Fibroblast of upper back skin (primary cell): ENCODE results near the gene CEACAM1.
"Not testable (repeated sequence)": the region's sequence is repeated elsewhere in the genome, so short reads cannot be mapped to it uniquely, and the experiment has no call there.

Experiments
- DNase-seq: peaks from one replicate; pipeline ENCODE4 v3.0.0-alpha.2; 2013

The CEACAM1 gene

DNA sequence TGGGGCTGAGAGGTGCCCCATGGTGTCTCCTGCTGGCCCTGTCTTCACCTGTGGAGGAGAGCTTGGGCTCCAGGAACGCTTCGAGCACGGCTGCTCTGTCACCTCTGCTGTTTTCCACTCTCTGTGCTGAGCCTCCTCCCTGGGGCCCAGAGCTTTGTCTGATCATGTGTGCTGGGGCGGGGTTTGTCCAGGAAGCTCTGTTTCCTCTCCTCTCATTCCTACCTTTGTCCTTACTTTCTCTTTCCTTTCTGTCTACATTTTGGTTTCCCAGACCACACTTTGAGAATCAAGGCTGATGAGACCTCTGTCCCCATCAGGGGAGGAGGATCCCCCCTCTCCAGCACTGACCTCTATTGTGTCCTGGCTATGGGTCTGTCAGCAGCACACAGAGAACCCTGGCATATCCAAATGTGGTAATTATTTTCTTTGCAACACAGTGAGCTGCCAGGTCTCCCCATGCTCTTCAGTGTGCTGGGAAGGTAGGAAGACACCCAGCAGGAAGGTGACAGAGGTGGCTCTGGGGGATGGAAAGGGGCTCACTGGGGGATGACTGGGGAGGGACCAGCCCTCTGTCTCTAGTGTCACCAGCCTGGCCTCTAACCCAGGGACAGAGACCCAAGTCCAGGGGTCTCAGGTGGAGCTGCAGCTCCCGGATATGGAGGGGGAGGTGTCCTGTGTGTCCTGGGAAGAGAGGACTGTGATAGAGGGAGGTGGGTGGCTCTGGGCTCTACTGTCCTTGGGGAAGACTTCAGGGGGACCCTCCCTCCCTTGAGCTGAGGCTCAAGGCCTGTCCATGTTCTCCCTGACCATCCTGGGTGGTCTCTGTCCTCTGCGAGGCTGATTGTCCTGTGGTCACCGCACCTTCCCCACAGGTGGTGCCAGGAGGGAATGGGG lies at the start of gene CEACAM1:
TSS of gene CEACAM1 (minus strand) at position 128 of the 894 bp plus-strand sequence. CDS start at position 21, 107 bp downstream.
- DNase-seq, result no peak

DNA sequence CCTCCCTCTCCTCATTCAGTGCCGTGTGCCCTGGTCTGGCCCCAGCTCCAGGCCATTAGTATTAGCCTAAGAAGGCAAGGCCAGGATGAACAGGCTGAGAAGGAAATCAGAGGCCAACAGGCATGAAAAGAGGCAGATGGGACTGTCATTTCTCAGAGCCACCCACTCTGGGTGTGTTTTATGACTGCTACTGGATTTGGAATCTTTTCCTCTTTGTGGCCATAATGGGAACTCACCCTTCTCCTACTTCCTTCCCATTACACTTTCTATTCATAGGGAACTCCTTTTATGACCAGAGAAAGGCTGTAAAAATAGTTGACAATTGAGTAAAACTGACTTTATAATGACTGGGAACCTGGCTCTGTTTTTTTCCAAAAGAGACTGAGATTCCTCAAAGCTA lies 48.7 kb upstream of the CEACAM1 start:
- no peak for DNase-seq

DNA sequence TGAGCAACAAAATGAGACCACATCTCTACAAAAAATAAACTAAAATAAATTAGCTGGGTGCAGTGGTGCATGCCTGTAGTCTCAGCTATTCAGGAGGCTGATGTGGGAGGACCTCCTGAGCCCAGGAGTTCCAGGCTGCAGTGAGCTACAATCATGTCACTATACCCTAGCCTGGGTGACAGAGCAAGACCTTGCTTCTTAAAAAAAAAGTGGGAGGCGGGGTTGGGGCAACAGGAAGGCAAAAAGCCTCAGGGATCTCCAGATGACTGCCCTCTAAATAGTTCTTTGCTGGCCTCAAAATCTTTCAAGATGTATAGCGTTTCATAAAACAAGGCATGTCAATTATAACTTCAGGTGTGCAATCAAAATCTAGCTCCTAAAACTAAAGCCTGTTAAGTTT lies 48.0 kb upstream of the CEACAM1 start:
- DNase-seq, result no peak

DNA sequence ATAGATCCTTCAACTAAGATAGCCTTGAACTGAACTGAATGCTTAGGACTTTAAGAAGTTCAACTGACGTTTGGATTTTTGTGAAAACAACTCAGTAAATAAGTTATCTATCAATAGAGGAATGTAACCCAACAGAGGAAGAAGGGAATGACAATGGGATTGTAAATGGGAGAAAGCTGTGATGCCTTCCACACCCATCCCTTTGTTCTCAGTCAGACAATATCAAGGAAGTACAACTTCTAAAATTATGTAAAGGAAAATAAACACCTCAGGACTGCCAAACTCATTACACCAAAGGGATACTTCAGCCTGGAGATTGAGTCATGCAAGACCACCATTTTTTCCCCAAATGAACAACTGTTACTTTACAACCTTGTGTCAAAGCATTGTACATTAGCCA lies 45.4 kb upstream of the CEACAM1 start:
- no peak for DNase-seq

DNA sequence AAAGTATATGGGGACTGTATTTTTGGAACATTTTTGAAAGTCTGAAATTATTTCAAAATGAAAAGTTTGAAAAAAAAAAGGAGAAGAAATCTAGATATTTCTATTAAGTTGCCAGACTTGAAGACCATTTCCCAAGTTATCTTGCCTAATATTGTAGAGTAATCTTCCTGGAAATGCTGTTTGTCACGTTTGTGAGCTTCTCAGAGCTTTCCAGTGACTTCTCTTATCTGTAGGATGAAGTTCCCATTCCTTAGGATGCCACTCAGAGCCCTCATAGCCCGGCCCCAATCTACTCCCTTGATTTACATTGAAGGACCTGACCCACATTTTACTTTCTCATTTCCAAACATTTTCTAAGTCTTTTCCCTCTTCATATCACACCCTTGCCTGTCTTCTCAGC lies 42.8 kb upstream of the CEACAM1 start:
- DNase-seq, result no peak

DNA sequence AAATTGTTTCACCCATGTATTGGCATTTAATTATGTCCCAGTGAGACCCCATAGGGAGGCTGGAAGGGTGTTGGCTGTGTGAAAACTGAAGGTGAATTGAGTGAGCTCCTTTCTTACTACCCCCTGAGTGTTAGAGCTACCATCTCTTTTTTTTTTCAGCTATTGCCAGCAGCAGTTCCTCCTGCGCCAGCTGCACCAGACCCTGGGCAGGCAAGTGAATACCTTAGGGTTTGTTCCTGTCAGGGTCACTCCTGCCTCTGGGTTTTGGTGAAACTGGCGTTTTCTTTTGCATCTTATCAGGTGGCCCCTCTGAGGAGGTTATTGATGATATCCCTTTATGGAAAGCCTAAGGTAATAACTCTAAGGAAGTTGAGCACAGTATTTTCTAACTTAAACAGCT lies 40.9 kb upstream of the CEACAM1 start:
- no peak for DNase-seq

DNA sequence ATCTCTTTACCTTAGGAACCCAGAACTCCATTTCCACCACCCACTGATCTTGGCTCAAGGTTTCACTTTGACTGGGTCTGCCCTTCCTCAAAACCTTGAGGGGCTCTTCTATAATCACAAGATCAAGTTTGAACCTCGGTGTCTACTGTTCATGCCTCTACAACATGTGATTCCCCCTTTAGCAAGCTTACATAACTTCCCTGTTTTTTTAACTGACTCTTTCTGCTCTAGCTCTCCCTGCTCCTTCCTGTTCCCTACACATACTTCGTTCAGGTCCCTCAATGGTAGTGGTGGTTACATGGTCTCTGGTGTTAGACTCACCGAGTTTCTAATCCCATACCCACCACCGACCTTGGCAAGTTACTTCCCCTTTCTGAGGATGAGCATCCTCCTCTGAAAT lies 39.7 kb upstream of the CEACAM1 start:
- no peak for DNase-seq

DNA sequence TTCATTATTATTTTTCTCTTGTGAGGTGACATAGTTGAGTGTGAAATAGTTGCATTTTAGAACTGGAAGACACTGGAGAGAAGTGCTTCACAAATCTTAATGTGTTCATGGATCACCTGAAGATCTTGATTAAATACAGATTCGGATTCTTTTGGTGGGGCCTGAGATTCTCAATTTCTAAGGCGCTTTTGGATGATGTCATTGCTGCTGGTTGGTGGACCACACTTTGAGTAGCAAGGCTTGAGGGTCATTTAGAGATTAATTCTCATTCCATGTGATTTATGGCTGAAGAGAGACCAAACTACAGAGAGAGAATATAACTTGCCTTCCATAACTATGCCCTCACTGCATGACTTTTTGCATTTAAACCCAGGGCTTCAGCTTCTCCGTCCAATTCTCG lies 39.3 kb upstream of the CEACAM1 start:
- no peak for DNase-seq

DNA sequence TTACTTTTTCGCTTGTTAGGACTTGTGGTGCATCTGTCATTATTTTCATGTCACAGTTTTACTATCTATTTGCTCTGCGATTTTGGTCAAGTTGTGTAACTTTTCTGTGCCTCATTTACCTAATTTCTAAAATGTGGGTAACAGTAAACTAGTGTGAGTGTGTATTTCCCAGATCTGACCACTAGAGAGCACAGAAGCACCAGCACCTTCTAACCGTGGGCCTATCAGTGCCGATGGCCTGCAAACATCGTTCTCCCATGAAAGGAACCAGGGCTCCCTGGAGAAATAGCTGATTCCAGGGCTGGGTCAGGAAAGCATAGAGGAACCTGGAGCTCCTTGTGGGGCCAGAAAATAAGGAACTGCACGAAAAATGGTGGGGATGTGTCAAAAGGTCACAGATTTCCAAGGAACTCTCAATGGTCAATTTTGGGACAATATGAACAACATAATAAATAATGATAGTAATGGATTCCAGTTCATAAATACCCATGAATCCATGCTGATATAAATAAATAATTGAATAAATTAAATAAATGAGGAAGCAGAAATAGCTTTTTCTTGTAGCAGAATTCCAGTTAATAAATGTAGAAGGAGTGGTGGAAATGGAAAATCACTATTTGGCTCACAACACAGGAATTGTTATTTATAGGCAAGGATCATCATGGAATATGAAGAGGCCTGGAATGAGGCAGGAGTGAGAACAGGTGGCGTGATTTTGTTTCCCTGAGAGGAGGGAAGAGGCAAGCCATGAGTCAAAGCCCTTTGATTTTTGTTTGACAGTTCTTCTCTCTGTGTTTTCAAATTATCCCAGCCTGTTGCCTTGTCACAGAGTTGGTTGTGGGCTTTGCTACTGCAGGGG lies 35.3 kb upstream of the CEACAM1 start:
- DNase-seq, result peak; percentile 25

DNA sequence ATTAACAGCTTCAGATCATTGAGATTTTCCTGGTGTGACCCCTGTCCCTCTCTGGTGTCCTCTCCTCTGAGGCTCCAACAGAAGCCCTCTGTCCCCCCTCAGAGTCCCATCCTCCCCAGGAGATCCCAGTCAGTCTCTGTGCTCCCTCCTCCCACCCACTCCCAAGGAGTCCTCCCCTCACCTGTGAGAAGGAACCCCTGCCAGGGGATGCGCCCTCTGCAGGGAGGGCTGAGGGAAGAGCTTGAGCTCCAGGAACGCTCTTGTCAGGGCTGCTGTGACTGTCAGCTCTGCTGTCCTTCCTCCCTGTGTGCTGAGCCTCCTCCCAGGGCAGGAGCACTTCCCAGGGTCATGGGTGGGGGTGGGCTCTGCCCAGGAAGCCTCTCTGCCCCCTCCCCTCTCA lies 33.2 kb upstream of the CEACAM1 start:
- no peak for DNase-seq

DNA sequence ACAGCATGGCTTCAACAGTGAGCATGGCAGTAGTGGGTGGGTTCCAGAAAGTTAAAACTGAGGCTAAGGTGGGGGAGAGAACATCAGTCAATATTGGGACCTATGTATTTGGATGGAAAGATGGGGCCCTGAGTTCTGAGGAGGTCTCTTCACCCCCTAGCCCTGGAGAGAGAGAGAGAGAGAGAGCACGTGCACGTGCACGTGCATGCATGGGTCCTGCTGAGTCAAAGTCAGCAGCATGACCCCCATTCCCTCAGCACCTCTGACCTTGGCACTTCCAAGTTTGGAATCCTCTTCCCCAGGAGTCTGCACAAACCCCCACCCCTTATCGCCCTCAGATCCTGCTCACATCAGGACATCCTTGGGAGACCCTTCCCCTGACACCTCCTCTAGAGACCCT lies 32.5 kb upstream of the CEACAM1 start:
- DNase-seq, result no peak

DNA sequence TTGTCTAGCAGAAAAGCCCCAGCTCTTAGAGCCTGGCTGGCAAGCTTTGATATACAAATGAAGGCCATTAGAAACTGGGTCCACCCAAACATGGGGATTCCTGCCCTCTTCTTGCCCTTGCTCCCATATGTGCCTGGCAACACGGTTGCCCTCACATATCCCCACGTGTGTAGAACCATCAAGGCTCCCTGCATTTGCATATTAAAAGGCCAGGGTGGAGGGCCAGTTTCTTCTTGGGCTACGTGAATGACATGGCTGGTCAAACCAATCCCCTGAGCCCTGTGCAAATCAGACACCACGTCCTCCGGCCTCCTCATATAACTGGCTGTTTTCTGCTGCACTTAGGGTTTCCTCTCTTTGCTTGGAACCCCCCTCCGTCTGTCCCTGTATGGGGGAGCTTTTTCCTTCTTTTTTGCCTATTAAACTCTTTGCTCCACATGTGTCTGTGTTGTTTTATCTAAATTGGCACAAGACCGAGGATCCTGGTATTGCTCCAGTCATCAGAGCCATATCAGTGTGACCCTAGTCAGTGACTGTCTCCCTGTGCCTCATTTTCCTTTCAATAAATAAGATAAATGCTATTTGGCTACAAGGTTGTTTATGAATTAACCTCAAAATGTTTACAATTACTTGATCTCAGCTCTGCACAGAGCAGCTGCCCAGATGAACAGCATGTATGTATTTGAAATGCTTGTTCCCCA lies 30.3 kb upstream of the CEACAM1 start:
- DNase-seq, result no peak

DNA sequence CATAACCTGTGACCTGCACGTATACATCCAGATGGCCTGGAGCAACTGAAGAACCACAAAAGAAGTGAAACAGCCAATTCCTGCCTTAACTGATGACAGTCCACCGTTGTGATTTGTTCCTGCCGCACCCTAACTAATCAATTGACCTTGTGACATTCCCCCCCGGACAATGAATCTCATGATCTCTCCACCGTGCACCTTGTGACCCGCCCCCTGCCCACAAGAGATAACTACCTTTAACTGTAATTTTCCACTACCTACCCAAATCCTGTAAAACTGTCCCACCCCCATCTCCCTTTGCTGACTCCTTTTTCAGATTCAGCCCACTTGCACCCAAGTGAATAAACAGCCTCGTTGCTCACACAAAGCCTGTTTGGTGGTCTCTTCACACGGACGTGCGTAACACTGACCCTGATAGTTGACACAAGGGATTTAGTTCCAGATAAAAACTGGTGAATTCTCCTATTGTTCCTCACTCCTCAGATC lies 29.1 kb upstream of the CEACAM1 start:
- DNase-seq, result not testable (repeated sequence)

DNA sequence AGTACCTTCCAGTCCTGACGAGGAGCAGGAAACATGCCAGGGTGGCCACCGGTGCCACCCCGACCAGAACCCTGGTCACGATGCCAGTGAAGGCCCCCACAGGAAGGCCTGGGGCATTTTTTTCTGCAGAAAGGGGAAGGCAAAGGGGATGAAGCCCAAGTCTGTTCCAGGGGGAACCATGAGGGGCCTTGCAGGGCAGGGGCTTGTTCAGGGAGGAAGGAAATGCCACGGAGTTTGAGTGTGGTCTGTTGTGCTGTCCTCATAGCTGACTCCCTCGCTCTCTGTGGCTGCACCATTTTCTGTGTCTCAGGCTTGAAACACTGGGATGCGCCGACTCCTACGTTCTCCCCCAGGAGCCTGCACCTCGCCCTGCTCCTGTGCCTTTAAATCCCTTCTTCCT lies 27.5 kb upstream of the CEACAM1 start:
- DNase-seq, result no peak

DNA sequence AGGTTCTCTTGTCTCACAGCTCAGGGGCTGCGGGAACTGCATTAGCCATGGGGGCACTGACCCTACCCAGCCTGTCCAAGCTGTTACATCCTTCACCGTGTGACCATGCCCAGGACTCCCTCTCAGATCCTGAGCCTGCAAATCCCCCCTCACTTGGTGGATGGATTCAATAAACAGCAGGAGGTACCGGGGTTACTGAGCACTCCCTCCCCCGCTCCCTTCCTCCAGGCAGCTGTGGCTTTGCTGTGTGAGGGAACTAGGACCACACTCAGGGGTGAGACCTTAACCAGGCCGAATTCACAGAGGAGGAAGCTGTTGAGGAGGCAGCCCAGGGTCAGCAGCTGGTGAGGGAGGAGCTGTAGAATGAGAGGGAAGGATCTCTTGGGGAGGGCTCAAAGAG lies 27.0 kb upstream of the CEACAM1 start:
- DNase-seq, result no peak

DNA sequence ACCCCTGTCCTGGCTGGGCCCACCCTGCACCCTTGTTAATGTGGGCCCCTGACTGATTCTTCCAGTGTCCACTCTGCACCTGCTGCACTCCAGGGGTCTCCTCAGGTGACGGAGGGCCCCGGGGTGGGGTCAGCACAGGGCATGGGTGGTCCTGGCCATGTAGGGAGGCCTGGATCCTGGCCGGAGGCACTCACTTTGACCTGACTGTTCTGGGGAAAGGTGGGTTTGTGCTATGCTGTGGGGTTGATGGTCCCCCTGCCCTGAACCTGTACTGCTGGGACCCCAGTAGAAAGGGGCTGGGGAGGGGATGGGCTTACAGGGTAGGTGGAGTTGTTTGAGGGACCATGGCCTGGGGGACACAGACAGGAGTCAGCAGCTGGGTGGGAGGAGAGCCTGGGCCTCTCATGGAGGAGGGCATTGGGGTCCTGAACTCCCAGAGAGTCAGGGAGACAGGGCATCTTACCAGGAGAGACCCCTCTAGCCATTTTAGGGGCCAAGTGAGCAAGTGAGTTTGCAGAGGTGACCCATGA lies 25.8 kb upstream of the CEACAM1 start:
- DNase-seq, result no peak

DNA sequence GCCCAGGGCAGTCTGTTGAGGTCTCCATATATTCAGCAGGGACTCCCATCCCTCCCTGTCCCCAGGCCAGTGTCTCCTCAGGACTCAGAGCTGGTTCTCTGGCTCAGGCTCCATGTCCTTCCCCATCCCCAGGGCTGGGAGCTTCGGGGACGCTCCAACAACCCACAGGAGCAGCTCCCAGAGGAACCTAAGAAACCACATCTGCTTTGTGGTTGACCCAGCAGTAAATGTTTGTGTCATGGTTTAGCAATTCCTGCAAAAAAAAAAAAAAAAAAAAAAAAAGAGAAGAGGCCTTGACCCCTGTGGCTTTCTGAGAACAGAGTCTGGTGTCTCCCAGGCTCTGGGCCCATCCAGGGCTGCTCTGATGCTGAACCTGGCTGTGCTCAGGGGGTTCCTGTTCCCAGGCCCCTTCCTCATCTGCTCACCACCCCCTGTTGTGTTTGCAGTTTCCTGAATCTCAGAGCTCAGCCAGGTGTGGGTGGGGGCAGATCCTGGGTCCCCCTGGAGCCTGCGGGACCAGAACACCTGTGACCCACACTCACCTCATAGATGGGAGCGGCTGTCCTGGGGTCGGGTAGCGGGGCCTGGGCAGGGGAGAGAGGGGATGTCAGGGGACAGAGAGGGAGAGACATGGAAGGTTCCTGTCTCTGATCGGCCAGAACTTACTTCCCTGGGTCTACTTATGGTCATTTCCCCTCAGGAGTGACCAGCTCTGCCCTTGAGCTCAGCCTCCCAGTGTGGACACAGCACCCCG lies 25.2 kb upstream of the CEACAM1 start:
- DNase-seq, result peak; percentile 51

DNA sequence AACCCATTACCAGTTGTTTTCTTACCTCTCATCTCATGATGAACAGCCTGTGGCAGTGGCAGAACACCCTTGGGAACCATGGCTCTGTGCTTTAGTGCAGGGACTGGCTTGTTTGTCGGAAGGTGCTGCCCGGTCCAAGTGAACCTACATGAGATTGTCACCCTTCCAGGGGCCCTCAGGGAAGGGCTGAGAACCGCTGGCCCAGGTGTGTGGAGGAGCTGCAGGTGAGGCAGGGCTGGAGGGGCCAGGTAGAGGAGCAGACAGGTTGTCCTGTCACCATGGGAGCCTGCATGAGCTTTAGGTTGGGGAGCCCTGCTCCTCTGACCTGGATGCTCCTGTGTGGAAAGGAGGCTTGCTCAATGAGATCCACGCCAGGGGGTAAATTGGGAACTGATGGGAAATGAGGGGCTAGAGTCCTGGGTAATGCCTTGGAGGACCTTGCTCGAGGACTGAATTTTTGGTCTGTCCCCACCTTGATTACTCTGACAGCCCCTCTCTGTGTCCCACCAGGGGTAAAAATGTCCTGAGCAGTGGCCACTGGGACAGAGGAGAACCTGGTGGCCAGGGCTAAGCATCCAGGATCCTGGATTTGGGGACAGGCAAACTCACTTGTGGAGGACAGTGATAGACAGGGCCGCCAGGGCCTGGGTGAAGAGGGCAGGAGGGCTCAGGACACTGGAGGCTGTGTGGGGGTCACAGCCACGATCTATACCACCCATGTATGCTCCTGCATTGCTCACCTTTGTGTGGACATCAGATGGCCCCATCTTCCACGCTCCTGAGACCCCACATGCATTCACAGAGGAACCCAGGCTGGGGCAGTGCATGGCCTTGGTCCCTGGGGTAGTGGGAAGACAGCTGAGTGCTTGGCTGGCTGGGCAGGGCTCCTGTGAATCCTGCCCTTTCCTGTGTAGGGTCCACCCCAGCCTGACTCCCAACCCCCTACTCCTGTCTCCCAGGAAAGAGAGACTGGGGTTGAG lies 24.1 kb upstream of the CEACAM1 start:
- DNase-seq, result no peak

DNA sequence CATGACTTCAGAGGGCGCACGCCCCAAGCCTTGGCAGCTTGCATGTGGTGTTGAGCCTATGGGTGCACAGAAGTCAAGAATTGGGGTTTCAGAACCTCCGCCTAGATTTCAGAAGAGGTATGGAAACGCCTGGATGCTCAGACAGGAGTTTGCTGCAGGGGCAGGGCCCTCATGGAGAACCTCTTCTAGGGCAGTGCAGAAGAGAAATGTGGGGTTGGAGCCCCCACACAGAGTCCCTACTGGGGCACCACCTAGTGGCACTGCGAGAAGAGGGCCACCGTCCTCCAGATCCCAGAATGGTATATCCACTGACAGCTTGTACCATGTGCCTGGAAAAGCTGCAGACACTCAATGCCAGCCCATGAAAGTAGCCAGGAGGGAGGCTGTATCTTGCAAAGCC lies 22.2 kb upstream of the CEACAM1 start:
- DNase-seq, result not testable (repeated sequence)

DNA sequence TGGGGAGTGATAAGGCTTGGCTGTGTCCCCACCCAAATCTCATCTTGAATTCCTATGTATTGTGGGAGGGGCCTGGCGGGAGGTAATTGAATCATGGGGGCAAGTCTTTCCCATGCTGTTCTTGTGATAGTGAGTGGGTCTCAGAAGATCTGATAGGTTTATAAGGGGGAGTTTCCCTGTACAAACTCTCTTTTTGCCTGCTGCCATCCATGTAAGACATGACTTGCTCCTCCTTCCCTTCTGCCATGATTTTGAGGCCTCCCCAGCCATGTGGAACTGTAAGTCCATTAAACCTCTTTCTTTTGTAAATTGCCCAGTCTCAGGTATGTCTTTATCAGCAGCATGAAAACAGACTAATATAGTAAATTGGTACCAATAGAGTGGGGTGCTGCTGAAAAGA lies 20.8 kb upstream of the CEACAM1 start:
- not testable (repeated sequence) for DNase-seq

DNA sequence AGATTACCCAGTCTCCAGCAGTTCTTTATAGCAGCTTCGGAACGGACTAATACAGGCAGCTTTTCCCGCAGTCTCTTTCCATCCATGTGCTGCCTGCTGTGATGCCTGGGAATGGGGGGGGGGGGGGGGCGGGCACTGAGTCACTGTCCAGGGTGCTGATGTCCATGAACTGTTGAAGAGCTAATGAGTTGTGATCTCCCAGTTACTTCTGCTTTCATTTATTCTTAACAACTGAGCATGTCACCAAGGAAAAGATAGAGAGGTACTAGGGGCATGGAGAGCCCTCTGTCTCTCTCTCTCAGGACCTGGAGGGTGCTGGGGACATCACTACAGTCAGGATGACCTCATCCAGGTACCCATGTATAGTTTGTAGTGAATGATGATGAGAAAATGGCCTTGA lies 20.3 kb upstream of the CEACAM1 start:
- no peak for DNase-seq
